ENCODE results near the gene DUSP3.

Gene DUSP3

GRCh38 chr17:43750153-43750552, 28.6 kb downstream of the DUSP3 start:
- no peak overlapping the region for H3K27ac ChIP-seq (replicated peaks)
- no peak for DNase-seq (ENCODE audit: low read depth in 1 of 2, low spot score in 1 of 2)
- H3K4me3 ChIP-seq (replicated peaks; ENCODE audit: insufficient read depth, low read length): no peak overlapping the region
- TF ChIP-seq CTCF (IDR thresholded peaks at IDR 0.05; ENCODE audit: insufficient read depth, low read length) (no peak), GABPA (IDR thresholded peaks at IDR 0.05; ENCODE audit: low read depth) (no peak), POLR2AphosphoS5 (IDR thresholded peaks at IDR 0.05; ENCODE audit: low read depth) (no peak), SPI1 (IDR thresholded peaks at IDR 0.05; ENCODE audit: borderline replicate concordance, low read depth) (no peak), REST (IDR thresholded peaks at IDR 0.05; ENCODE audit: insufficient replicate concordance, low read depth) (no peak)
- H3K27me3 ChIP-seq (ENCODE audit: insufficient read depth, poor library complexity, severe bottlenecking): peaks cover 25% of the 10 kb centered on the region

- peaks cover 8% of the 10 kb centered on the region for H3K27me3 ChIP-seq (ENCODE audit: insufficient read depth, poor library complexity, severe bottlenecking)
- DNase-seq (ENCODE audit: low read depth in 1 of 2, low spot score in 1 of 2): no peak
- no peak overlapping the region for H3K4me3 ChIP-seq (replicated peaks; ENCODE audit: insufficient read depth, low read length)
- H3K27ac ChIP-seq (replicated peaks): no peak overlapping the region
- TF ChIP-seq GABPA (IDR thresholded peaks at IDR 0.05; ENCODE audit: low read depth) (no peak), CTCF (IDR thresholded peaks at IDR 0.05; ENCODE audit: insufficient read depth, low read length) (no peak), SPI1 (IDR thresholded peaks at IDR 0.05; ENCODE audit: borderline replicate concordance, low read depth) (no peak), REST (IDR thresholded peaks at IDR 0.05; ENCODE audit: insufficient replicate concordance, low read depth) (no peak), POLR2AphosphoS5 (IDR thresholded peaks at IDR 0.05; ENCODE audit: low read depth) (no peak)
These were observed 33.2 kb downstream of the DUSP3 start for GRCh38 chr17:43745541-43745940.

DNA sequence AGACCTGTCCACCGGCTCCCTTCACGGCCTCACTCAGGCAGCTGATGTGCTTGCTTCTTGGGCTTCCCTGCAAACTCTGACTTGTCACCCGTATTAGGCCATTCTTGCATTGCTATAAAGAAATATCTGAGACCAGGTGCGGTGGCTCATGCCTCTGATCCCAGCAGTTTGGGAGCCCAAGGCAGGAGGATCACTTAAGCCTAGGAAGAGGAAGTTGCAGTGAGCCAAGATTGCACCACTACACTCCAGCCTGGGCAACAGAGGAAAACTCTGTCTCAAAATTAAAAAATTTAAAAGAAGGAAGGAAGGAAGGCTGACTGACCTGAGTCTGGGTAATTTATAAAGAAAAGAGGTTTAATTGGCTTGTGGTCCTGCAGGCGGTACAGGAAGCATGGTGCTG, 37.1 kb downstream of the DUSP3 start:
- DNase-seq (ENCODE audit: low read depth in 1 of 2, low spot score in 1 of 2): peak in 1 of 2 experiments; percentile 24
- H3K4me3 ChIP-seq (replicated peaks; ENCODE audit: insufficient read depth, low read length): no peak overlapping the region

GRCh38 chr17:43740541-43740940, 38.2 kb downstream of the DUSP3 start:
- H3K4me3 ChIP-seq (replicated peaks; ENCODE audit: insufficient read depth, low read length): no peak overlapping the region
- H3K27ac ChIP-seq (replicated peaks): no peak overlapping the region
- peaks cover 3% of the 10 kb centered on the region for H3K27me3 ChIP-seq (ENCODE audit: insufficient read depth, poor library complexity, severe bottlenecking)
- TF ChIP-seq SPI1 (IDR thresholded peaks at IDR 0.05; ENCODE audit: borderline replicate concordance, low read depth): no peak
- no peak for TF ChIP-seq GABPA (IDR thresholded peaks at IDR 0.05; ENCODE audit: low read depth)
- no peak for TF ChIP-seq CTCF (IDR thresholded peaks at IDR 0.05; ENCODE audit: insufficient read depth, low read length)
- TF ChIP-seq REST (IDR thresholded peaks at IDR 0.05; ENCODE audit: insufficient replicate concordance, low read depth): no peak
- TF ChIP-seq POLR2AphosphoS5 (IDR thresholded peaks at IDR 0.05; ENCODE audit: low read depth): no peak
- no peak for DNase-seq (ENCODE audit: low read depth in 1 of 2, low spot score in 1 of 2)

More for the DNA sequence above, 37.1 kb downstream of the DUSP3 start:
- no peak for TF ChIP-seq POLR2AphosphoS5 (IDR thresholded peaks at IDR 0.05; ENCODE audit: low read depth)
- Histone ChIP-seq H3K27ac (replicated peaks) (no peak overlapping the region), H3K27me3 (ENCODE audit: insufficient read depth, poor library complexity, severe bottlenecking) (peaks cover 8% of the 10 kb centered on the region)

Measured in HL-60 (cell line).